ENCODE measurements around the gene PAK1. TPM values are rescaled to one million over a fixed set of nuclear protein-coding genes. Genes with fewer than 3 reads are reported as not detected.
"Not testable (repeated sequence)": the region's sequence is repeated elsewhere in the genome, so short reads cannot be mapped to it uniquely, and the experiment has no call there.

Gene PAK1
- total and polyA plus RNA-seq, 2 donors (not counting 1 experiment from before 2014, with no cell fraction given) = 11.9 to 23.4 TPM

DNA sequence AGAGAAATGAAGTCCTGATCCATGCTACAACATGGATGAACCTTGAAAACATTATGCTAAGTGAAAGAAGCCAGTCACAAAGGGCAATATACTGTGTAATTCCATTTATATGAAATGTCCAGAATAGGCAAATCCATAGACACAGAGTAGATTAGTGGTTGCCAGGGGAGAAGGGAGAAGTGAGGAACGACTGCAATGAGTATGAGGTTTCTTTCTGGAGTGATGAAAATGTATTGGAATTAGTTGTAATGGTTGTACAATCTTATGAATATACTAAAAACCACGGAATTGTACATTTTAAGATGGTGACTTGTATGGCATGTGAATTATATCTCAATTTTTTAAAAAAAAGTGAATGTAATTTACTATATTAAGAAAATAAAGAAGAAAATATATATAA, 89.3 kb downstream of the PAK1 start:
- H3K4me3 ChIP-seq (ENCODE audit: control extremely low read depth in 1 of 5, extremely low read depth in 1 of 5, insufficient read depth in 1 of 5, low read depth in 2 of 5, low read length in 4 of 5) = no peak overlapping the region
- DNase-seq (no peak), ATAC-seq (ENCODE audit: low read depth) (no peak)
- no peak overlapping the region for H3K4me3 Mint-ChIP-seq
- 43% methylated on average over 1 of the region's 2 CpGs for WGBS (ENCODE audit: insufficient coverage)
- no peak overlapping the region for H3K27ac ChIP-seq (ENCODE audit: low read length in 2 of 2)
- CTCF ChIA-PET = no interaction called here
- no peaks in the 10 kb centered on the region for H3K4me1 Mint-ChIP-seq
- H3K9me3 Mint-ChIP-seq (ENCODE audit: insufficient read depth) = no peaks in the 10 kb centered on the region
- intact Hi-C loops (cut with micrococcal nuclease) = no loop called here
- no peaks in the 10 kb centered on the region for H3K79me2 ChIP-seq (ENCODE audit: control insufficient read depth, insufficient read depth, low read length)
- H3K4me1 ChIP-seq (ENCODE audit: control insufficient read depth in 2 of 2, insufficient read depth in 2 of 2, low read length in 2 of 2) = no peaks in the 10 kb centered on the region
- no peaks in the 10 kb centered on the region for H3K27me3 Mint-ChIP-seq
- no peaks in the 10 kb centered on the region for H3K9me3 ChIP-seq (ENCODE audit: control extremely low read depth in 1 of 3, control insufficient read depth in 2 of 3, insufficient read depth in 1 of 3, low read length in 2 of 3)
- no peak overlapping the region for H3K9ac ChIP-seq (ENCODE audit: low read length)
- H4K20me1 ChIP-seq (ENCODE audit: control insufficient read depth, insufficient read depth, low read length, poor library complexity, severe bottlenecking) = no peaks in the 10 kb centered on the region
- TF ChIP-seq EZH2 (IDR thresholded peaks at IDR 0.05; ENCODE audit: borderline replicate concordance, insufficient read depth, low read depth, low read length, poor library complexity, severe bottlenecking) = no peak
- TF ChIP-seq, protein P1, sequence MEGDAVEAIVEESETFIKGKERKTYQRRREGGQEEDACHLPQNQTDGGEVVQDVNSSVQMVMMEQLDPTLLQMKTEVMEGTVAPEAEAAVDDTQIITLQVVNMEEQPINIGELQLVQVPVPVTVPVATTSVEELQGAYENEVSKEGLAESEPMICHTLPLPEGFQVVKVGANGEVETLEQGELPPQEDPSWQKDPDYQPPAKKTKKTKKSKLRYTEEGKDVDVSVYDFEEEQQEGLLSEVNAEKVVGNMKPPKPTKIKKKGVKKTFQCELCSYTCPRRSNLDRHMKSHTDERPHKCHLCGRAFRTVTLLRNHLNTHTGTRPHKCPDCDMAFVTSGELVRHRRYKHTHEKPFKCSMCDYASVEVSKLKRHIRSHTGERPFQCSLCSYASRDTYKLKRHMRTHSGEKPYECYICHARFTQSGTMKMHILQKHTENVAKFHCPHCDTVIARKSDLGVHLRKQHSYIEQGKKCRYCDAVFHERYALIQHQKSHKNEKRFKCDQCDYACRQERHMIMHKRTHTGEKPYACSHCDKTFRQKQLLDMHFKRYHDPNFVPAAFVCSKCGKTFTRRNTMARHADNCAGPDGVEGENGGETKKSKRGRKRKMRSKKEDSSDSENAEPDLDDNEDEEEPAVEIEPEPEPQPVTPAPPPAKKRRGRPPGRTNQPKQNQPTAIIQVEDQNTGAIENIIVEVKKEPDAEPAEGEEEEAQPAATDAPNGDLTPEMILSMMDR (IDR thresholded peaks at IDR 0.05) = no peak
- peaks cover 2 to 3% of the 10 kb centered on the region in 2 experiments for H3K36me3 ChIP-seq (replicated peaks in 1 of 2; ENCODE audit: control extremely low read depth in 1 of 2, control insufficient read depth in 1 of 2, extremely low read depth in 1 of 2, insufficient read depth in 2 of 2, low read length in 1 of 2)
- no peak overlapping the region for H2AFZ ChIP-seq (ENCODE audit: insufficient read depth, low read depth, low read length, poor library complexity, severe bottlenecking)
- H3K27ac Mint-ChIP-seq = no peak overlapping the region
- no peak overlapping the region for H3K4me2 ChIP-seq (replicated peaks; ENCODE audit: low read depth, low read length, poor library complexity, severe bottlenecking)
- POLR2A ChIA-PET = no interaction called here
- no peaks in the 10 kb centered on the region for H3K27me3 ChIP-seq (replicated peaks in 1 of 4; ENCODE audit: control extremely low read depth in 1 of 4, control insufficient read depth in 3 of 4, insufficient read depth in 4 of 4, low read length in 3 of 4)

DNA sequence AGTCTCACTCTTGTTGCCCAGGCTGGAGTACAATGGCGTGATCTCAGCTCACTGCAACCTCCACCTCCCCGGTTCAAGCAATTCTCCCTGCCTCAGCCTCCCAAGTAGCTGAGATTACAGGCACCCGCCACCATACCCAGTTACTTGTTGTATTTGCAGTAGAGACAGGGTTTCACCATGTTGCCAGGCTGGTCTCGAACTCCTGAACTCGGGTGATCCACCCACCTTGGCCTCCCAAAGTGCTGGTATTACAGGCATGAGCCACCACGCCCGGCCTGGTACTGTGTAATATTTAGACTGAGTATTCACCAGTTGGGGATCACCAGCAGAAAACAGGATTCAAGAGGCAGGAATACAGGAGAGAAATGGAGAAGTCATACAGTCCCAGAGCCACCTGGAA, 90.5 kb downstream of the PAK1 start:
- DNase-seq; intact Hi-C loops (cut with micrococcal nuclease); ATAC-seq (ENCODE audit: low read depth); H3K27ac Mint-ChIP-seq; H3K4me3 Mint-ChIP-seq; H3K27me3 ChIP-seq (replicated peaks in 1 of 4; ENCODE audit: control extremely low read depth in 1 of 4, control insufficient read depth in 3 of 4, insufficient read depth in 4 of 4, low read length in 3 of 4); POLR2A ChIA-PET; H3K79me2 ChIP-seq (ENCODE audit: control insufficient read depth, insufficient read depth, low read length); H3K4me1 ChIP-seq (ENCODE audit: control insufficient read depth in 2 of 2, insufficient read depth in 2 of 2, low read length in 2 of 2); H3K9me3 Mint-ChIP-seq (ENCODE audit: insufficient read depth); H3K9ac ChIP-seq (ENCODE audit: low read length); H3K4me3 ChIP-seq (ENCODE audit: control extremely low read depth in 1 of 5, extremely low read depth in 1 of 5, insufficient read depth in 1 of 5, low read depth in 2 of 5, low read length in 4 of 5); H2AFZ ChIP-seq (ENCODE audit: insufficient read depth, low read depth, low read length, poor library complexity, severe bottlenecking); H3K4me1 Mint-ChIP-seq; H3K27ac ChIP-seq (ENCODE audit: low read length in 2 of 2); H3K4me2 ChIP-seq (replicated peaks; ENCODE audit: low read depth, low read length, poor library complexity, severe bottlenecking); CTCF ChIA-PET; H3K9me3 ChIP-seq (ENCODE audit: control extremely low read depth in 1 of 3, control insufficient read depth in 2 of 3, insufficient read depth in 1 of 3, low read length in 2 of 3); H4K20me1 ChIP-seq (ENCODE audit: control insufficient read depth, insufficient read depth, low read length, poor library complexity, severe bottlenecking); H3K27me3 Mint-ChIP-seq: not testable (repeated sequence)
- WGBS (ENCODE audit: insufficient coverage) = 97% methylated on average over 6 of the region's 7 CpGs
- H3K36me3 ChIP-seq (replicated peaks in 1 of 2; ENCODE audit: control extremely low read depth in 1 of 2, control insufficient read depth in 1 of 2, extremely low read depth in 1 of 2, insufficient read depth in 2 of 2, low read length in 1 of 2) = peaks cover 0 to 11% of the 10 kb centered on the region in 2 experiments

All from B cell (primary cell).